Neural cell (in vitro differentiated cells): Measurements from ENCODE around the gene OR6M1. TPM values are rescaled to one million over a fixed set of nuclear protein-coding genes. Genes with fewer than 3 reads are reported as not detected.

ENCODE experiments used
- H2AFZ ChIP-seq: fragments of 200-600, 300-800 bp; sonication (generic), shearing (Covaris generic); 2 replicates; pipeline ENCODE4 v1.6.0; 2014; ENCODE audit warnings: low read depth, mild to moderate bottlenecking, antibody characterized with exemption, low read length, moderate library complexity
- H3F3A ChIP-seq: fragments of 200-600 bp; shearing (Covaris generic); 2 replicates; pipeline ENCODE4 v1.6.1; 2016; ENCODE audit warnings: mild to moderate bottlenecking, moderate library complexity, mixed read lengths, antibody characterized with exemption, low read length; ENCODE audit not compliant: insufficient read depth, poor library complexity, severe bottlenecking
- H3K27ac ChIP-seq: fragments of 200-600, 300-800 bp; sonication (generic), shearing (Covaris generic); 2 replicates; pipeline ENCODE4 v1.5.1; 2014; ENCODE audit warnings: mild to moderate bottlenecking, low read length, moderate library complexity
- H3K27me3 ChIP-seq: fragments of 300-800, 200-600 bp; sonication (generic), shearing (Covaris generic); 2 replicates; pipeline ENCODE4 v1.6.0; 2014; ENCODE audit warnings: mild to moderate bottlenecking, low read depth, low read length, moderate library complexity; ENCODE audit not compliant: insufficient read depth
- H3K36me3 ChIP-seq: fragments of 300-800, 200-600 bp; sonication (generic), shearing (Covaris generic); 2 replicates; pipeline ENCODE4 v1.5.1; 2014; ENCODE audit warnings: mild to moderate bottlenecking, antibody characterized with exemption, low read length, moderate library complexity; ENCODE audit not compliant: insufficient read depth
- H3K4me2 ChIP-seq: fragments of 300-800, 200-600 bp; sonication (generic), shearing (Covaris generic); 2 replicates; pipeline ENCODE4 v1.6.0; 2014; ENCODE audit warnings: mild to moderate bottlenecking, low read length
- H3K4me3 ChIP-seq: fragments of 300-800, 200-600 bp; sonication (generic), shearing (Covaris generic); 2 replicates; pipeline ENCODE4 v1.5.1; 2014; ENCODE audit warnings: mild to moderate bottlenecking, low read length, moderate library complexity
- H3K79me2 ChIP-seq: fragments of 200-600 bp; shearing (Covaris generic); replicated peaks from 2 replicates; pipeline ENCODE4 v1.6.0; 2014; ENCODE audit warnings: mild to moderate bottlenecking, low read length, moderate library complexity; ENCODE audit not compliant: insufficient read depth
- H3K9ac ChIP-seq: fragments of 300-800, 200-600 bp; sonication (generic), shearing (Covaris generic); 2 replicates; pipeline ENCODE4 v1.6.1; 2016; ENCODE audit warnings: mild to moderate bottlenecking, low read length, mixed read lengths
- H3K9me2 ChIP-seq: fragments of 200-600 bp; shearing (Covaris generic); 2 replicates; pipeline ENCODE4 v1.6.1; 2016; ENCODE audit warnings: mild to moderate bottlenecking, low read length, mixed read lengths; ENCODE audit not compliant: insufficient read depth
- H3K9me3 ChIP-seq: fragments of 200-600, 300-800 bp; sonication (generic), shearing (Covaris generic); 2 replicates; pipeline ENCODE4 v1.6.1; 2016; ENCODE audit warnings: mild to moderate bottlenecking, mixed run types, low read length, moderate library complexity, mixed read lengths
- H4K20me1 ChIP-seq: fragments of 200-600 bp; shearing (Covaris generic); 2 replicates; pipeline ENCODE4 v1.6.1; 2016; ENCODE audit warnings: mild to moderate bottlenecking, mixed run types; ENCODE audit not compliant: insufficient read depth
- EP300 ChIP-seq: fragments of 450-650 bp; conservative IDR thresholded peaks from 2 replicates; pipeline ENCODE4 v1.6.1; 2014; ENCODE audit warnings: antibody characterized with exemption, mild to moderate bottlenecking, moderate library complexity; ENCODE audit not compliant: poor library complexity, severe bottlenecking
- EZH2 ChIP-seq: fragments of 200-600, 300-800 bp; shearing (Covaris generic), sonication (generic); IDR thresholded peaks from 2 replicates; pipeline ENCODE4 v1.6.1; 2014; ENCODE audit warnings: antibody characterized with exemption, low read length, borderline replicate concordance, mild to moderate bottlenecking; ENCODE audit not compliant: insufficient read depth, poor library complexity, severe bottlenecking
- MXI1 ChIP-seq: fragments of 450-650 bp; conservative IDR thresholded peaks from 2 replicates; pipeline ENCODE4 v1.6.1; 2014; ENCODE audit warnings: antibody characterized with exemption, mild to moderate bottlenecking; ENCODE audit not compliant: poor library complexity, severe bottlenecking
- POLR2AphosphoS5 ChIP-seq: IDR thresholded peaks from 2 replicates; pipeline ENCODE4 v1.6.1; 2012
- RAD21 ChIP-seq: fragments of 450-650 bp; conservative IDR thresholded peaks from 2 replicates; pipeline ENCODE4 v1.6.1; 2014; ENCODE audit warnings: antibody characterized with exemption, mild to moderate bottlenecking, moderate library complexity
- SMC3 ChIP-seq: fragments of 450-650 bp; conservative IDR thresholded peaks from 2 replicates; pipeline ENCODE4 v1.6.1; 2014; ENCODE audit warnings: antibody characterized with exemption, mild to moderate bottlenecking, moderate library complexity; ENCODE audit not compliant: poor library complexity
- TAF1 ChIP-seq: IDR thresholded peaks from 2 replicates; pipeline ENCODE4 v1.6.1; 2012; ENCODE audit warnings: low read depth
- polyA plus RNA-seq: library from polyadenylated mRNA; depleted of rRNA; stranded (reverse); fragments of >200 nt; gene quantifications from 2 replicates; pipeline ENCODE4 v1.2.3, GENCODE V29; 2014
- TF ChIP-seq, protein P1 (sequence below): IDR thresholded peaks from 2 replicates; pipeline ENCODE4 v1.6.1; 2012; ENCODE audit warnings: borderline replicate concordance
- TF ChIP-seq, protein P2 (sequence below): fragments of 450-650 bp; IDR thresholded peaks from 2 replicates; pipeline ENCODE4 v1.5.1; 2014; ENCODE audit warnings: antibody characterized with exemption, mild to moderate bottlenecking, moderate library complexity; ENCODE audit not compliant: poor library complexity, severe bottlenecking

Gene OR6M1
- polyA plus RNA-seq, 1 donor from 2014 or later, result not detected

GRCh38 chr11:123760894-123761293 lies 45.3 kb downstream of the OR6M1 start:
- no peaks in the 10 kb centered on the region for H4K20me1 ChIP-seq
- H2AFZ ChIP-seq, result no peak overlapping the region
- TF ChIP-seq TAF1, result no peak
- TF ChIP-seq MXI1, result no peak
- TF ChIP-seq EP300, result no peak
- no peak for TF ChIP-seq RAD21
- no peak for TF ChIP-seq EZH2
- TF ChIP-seq, protein P1, sequence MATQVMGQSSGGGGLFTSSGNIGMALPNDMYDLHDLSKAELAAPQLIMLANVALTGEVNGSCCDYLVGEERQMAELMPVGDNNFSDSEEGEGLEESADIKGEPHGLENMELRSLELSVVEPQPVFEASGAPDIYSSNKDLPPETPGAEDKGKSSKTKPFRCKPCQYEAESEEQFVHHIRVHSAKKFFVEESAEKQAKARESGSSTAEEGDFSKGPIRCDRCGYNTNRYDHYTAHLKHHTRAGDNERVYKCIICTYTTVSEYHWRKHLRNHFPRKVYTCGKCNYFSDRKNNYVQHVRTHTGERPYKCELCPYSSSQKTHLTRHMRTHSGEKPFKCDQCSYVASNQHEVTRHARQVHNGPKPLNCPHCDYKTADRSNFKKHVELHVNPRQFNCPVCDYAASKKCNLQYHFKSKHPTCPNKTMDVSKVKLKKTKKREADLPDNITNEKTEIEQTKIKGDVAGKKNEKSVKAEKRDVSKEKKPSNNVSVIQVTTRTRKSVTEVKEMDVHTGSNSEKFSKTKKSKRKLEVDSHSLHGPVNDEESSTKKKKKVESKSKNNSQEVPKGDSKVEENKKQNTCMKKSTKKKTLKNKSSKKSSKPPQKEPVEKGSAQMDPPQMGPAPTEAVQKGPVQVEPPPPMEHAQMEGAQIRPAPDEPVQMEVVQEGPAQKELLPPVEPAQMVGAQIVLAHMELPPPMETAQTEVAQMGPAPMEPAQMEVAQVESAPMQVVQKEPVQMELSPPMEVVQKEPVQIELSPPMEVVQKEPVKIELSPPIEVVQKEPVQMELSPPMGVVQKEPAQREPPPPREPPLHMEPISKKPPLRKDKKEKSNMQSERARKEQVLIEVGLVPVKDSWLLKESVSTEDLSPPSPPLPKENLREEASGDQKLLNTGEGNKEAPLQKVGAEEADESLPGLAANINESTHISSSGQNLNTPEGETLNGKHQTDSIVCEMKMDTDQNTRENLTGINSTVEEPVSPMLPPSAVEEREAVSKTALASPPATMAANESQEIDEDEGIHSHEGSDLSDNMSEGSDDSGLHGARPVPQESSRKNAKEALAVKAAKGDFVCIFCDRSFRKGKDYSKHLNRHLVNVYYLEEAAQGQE, result no peak
- TF ChIP-seq SMC3, result no peak
- no peak for TF ChIP-seq POLR2AphosphoS5
- TF ChIP-seq, protein P2, sequence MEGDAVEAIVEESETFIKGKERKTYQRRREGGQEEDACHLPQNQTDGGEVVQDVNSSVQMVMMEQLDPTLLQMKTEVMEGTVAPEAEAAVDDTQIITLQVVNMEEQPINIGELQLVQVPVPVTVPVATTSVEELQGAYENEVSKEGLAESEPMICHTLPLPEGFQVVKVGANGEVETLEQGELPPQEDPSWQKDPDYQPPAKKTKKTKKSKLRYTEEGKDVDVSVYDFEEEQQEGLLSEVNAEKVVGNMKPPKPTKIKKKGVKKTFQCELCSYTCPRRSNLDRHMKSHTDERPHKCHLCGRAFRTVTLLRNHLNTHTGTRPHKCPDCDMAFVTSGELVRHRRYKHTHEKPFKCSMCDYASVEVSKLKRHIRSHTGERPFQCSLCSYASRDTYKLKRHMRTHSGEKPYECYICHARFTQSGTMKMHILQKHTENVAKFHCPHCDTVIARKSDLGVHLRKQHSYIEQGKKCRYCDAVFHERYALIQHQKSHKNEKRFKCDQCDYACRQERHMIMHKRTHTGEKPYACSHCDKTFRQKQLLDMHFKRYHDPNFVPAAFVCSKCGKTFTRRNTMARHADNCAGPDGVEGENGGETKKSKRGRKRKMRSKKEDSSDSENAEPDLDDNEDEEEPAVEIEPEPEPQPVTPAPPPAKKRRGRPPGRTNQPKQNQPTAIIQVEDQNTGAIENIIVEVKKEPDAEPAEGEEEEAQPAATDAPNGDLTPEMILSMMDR, result no peak
- H3K9me2 ChIP-seq, result no peaks in the 10 kb centered on the region
- H3F3A ChIP-seq, result no peaks in the 10 kb centered on the region
- no peaks in the 10 kb centered on the region for H3K79me2 ChIP-seq
- no peaks in the 10 kb centered on the region for H3K27me3 ChIP-seq
- H3K9ac ChIP-seq, result no peak overlapping the region
- no peaks in the 10 kb centered on the region for H3K36me3 ChIP-seq
- H3K9me3 ChIP-seq, result no peaks in the 10 kb centered on the region
- H3K4me3 ChIP-seq, result no peak overlapping the region
- H3K4me2 ChIP-seq, result no peak overlapping the region
- H3K27ac ChIP-seq, result no peak overlapping the region

GRCh38 chr11:123757976-123758375 lies 48.2 kb downstream of the OR6M1 start:
- Histone ChIP-seq H3K4me3 (no peak overlapping the region), H3K27me3 (no peaks in the 10 kb centered on the region), H3K4me2 (no peak overlapping the region), H2AFZ (no peak overlapping the region), H4K20me1 (no peaks in the 10 kb centered on the region), H3K79me2 (no peaks in the 10 kb centered on the region), H3K36me3 (no peaks in the 10 kb centered on the region), H3F3A (no peaks in the 10 kb centered on the region), H3K9ac (no peak overlapping the region), H3K9me3 (no peaks in the 10 kb centered on the region), H3K27ac (no peak overlapping the region), H3K9me2 (no peaks in the 10 kb centered on the region)
- TF ChIP-seq, protein P2, result no peak
- TF ChIP-seq EZH2 (no peak), MXI1 (no peak), TAF1 (no peak), POLR2AphosphoS5 (no peak), EP300 (no peak), SMC3 (no peak), RAD21 (no peak)
- TF ChIP-seq, protein P1, result no peak
